Neural progenitor cell (in vitro differentiated cells): ENCODE data around the gene TXNDC17. TPM values are rescaled to one million over a fixed set of nuclear protein-coding genes. Genes with fewer than 3 reads are reported as not detected.
A peak's percentile ranks its signal among the peaks of the same experiment; 100 is the strongest.

Experiments used
- DNase-seq: peaks from one replicate; pipeline ENCODE4 v3.0.0-alpha.2; 2016; ENCODE audit warnings: low spot score
- H2AFZ ChIP-seq: fragments of 200-600 bp; sonication (generic); replicated peaks from 2 replicates; pipeline ENCODE4 v1.6.1; 2016; ENCODE audit warnings: antibody characterized with exemption
- H3F3A ChIP-seq: fragments of 200-600 bp; sonication (generic); 2 replicates; pipeline ENCODE4 v1.6.1; 2016; ENCODE audit warnings: antibody characterized with exemption, low read depth
- H3K27ac ChIP-seq: fragments of 200-600 bp; sonication (generic); 2 replicates; pipeline ENCODE4 v1.5.1; 2016; ENCODE audit warnings: mild to moderate bottlenecking
- H3K27me3 ChIP-seq: fragments of 200-600 bp; sonication (generic); 2 replicates; pipeline ENCODE4 v1.6.1; 2016; ENCODE audit warnings: mild to moderate bottlenecking, moderate library complexity
- H3K36me3 ChIP-seq: fragments of 200-600 bp; sonication (generic); 2 replicates; pipeline ENCODE4 v1.5.1; 2016
- H3K4me1 ChIP-seq: fragments of 200-600 bp; sonication (generic); 2 replicates; pipeline ENCODE4 v1.6.1; 2016; ENCODE audit warnings: mixed run types
- H3K4me2 ChIP-seq: fragments of 200-600 bp; sonication (generic); 2 replicates; pipeline ENCODE4 v1.6.1; 2016
- H3K4me3 ChIP-seq: fragments of 200-600 bp; sonication (generic); 2 replicates; pipeline ENCODE4 v1.5.1; 2016
- H3K79me2 ChIP-seq: fragments of 200-600 bp; sonication (generic); 2 replicates; pipeline ENCODE4 v1.6.1; 2016; ENCODE audit warnings: low read depth
- H3K9ac ChIP-seq: fragments of 200-600 bp; sonication (generic); 2 replicates; pipeline ENCODE4 v1.6.1; 2016
- H3K9me3 ChIP-seq: fragments of 200-600 bp; sonication (generic); 2 replicates; pipeline ENCODE4 v1.5.1; 2016; ENCODE audit warnings: low read depth
- H4K20me1 ChIP-seq: fragments of 200-600 bp; sonication (generic); 2 replicates; pipeline ENCODE4 v1.6.1; 2016; ENCODE audit warnings: low read depth
- H3K27ac Mint-ChIP-seq: 3 replicates; pipeline ENCODE4 v1.8.0; 2021; ENCODE audit warnings: mixed read lengths
- H3K27me3 Mint-ChIP-seq: 2 replicates; pipeline ENCODE4 v1.8.0; 2022; ENCODE audit warnings: low read depth, mild to moderate bottlenecking, inconsistent platforms, moderate library complexity, mixed read lengths; ENCODE audit not compliant: insufficient read depth
- H3K36me3 Mint-ChIP-seq: 3 replicates; pipeline ENCODE4 v1.8.0; 2021; ENCODE audit warnings: mixed read lengths
- H3K4me1 Mint-ChIP-seq: 3 replicates; pipeline ENCODE4 v1.8.0; 2021; ENCODE audit warnings: mixed read lengths
- H3K4me3 Mint-ChIP-seq: 3 replicates; pipeline ENCODE4 v1.8.0; 2021; ENCODE audit warnings: mild to moderate bottlenecking, moderate library complexity, mixed read lengths
- H3K9me3 Mint-ChIP-seq: 3 replicates; pipeline ENCODE4 v1.8.0; 2020; ENCODE audit warnings: mixed read lengths
- EZH2 ChIP-seq: fragments of 200-600 bp; sonication (generic); IDR thresholded peaks from 2 replicates; pipeline ENCODE4 v1.6.1; 2017; ENCODE audit warnings: antibody characterized with exemption, mild to moderate bottlenecking, moderate library complexity
- EZH2phosphoT487 ChIP-seq: fragments of 200-600 bp; sonication (generic); IDR thresholded peaks from 2 replicates; pipeline ENCODE4 v1.6.1; 2017; ENCODE audit warnings: antibody characterized with exemption
- total RNA-seq: library from RNA; depleted of rRNA; stranded (reverse); fragments of >200 nt; gene quantifications from 2 replicates; pipeline ENCODE4 v1.2.3, GENCODE V29; 2015; ENCODE audit warnings: low replicate concordance
- TF ChIP-seq, protein P1 (sequence below): fragments of 200-600 bp; sonication (generic); IDR thresholded peaks from 2 replicates; pipeline ENCODE4 v1.5.1; 2017; ENCODE audit warnings: antibody characterized with exemption, mild to moderate bottlenecking

TXNDC17 gene
- total RNA-seq, 1 donor from 2014 or later: 175 TPM

DNA sequence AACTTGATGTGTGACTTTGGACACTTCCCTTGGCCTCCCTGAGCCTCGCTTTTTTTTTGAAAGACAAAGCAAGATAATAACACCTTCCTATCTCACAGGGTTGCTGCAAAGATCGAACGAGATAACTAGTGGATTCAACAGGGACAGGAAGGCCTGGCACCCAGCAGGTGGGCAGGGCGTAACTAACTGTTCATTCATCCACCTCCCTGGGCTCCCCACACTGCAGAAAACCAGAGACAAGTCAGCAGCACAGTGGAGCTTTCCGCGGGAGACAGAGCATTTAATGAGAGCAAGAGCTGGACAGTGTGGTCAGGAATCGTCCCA lies 43.6 kb downstream of the TXNDC17 start:
- Histone ChIP-seq H3K4me1 (no peaks in the 10 kb centered on the region), H3K27ac (no peak overlapping the region), H4K20me1 (no peaks in the 10 kb centered on the region), H3K9ac (no peak overlapping the region), H3K4me3 (no peak overlapping the region), H3K36me3 (no peaks in the 10 kb centered on the region), H3F3A (no peaks in the 10 kb centered on the region), H3K27me3 (no peaks in the 10 kb centered on the region), H3K79me2 (no peaks in the 10 kb centered on the region), H2AFZ (no peak overlapping the region), H3K9me3 (no peaks in the 10 kb centered on the region), H3K4me2 (no peak overlapping the region)
- TF ChIP-seq, protein P1, sequence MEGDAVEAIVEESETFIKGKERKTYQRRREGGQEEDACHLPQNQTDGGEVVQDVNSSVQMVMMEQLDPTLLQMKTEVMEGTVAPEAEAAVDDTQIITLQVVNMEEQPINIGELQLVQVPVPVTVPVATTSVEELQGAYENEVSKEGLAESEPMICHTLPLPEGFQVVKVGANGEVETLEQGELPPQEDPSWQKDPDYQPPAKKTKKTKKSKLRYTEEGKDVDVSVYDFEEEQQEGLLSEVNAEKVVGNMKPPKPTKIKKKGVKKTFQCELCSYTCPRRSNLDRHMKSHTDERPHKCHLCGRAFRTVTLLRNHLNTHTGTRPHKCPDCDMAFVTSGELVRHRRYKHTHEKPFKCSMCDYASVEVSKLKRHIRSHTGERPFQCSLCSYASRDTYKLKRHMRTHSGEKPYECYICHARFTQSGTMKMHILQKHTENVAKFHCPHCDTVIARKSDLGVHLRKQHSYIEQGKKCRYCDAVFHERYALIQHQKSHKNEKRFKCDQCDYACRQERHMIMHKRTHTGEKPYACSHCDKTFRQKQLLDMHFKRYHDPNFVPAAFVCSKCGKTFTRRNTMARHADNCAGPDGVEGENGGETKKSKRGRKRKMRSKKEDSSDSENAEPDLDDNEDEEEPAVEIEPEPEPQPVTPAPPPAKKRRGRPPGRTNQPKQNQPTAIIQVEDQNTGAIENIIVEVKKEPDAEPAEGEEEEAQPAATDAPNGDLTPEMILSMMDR: no peak
- TF ChIP-seq EZH2phosphoT487: no peak
- no peak for TF ChIP-seq EZH2
- Mint-ChIP-seq H3K4me1 (peaks cover 3% of the 10 kb centered on the region), H3K36me3 (no peaks in the 10 kb centered on the region), H3K4me3 (no peak overlapping the region), H3K27me3 (peaks cover 11% of the 10 kb centered on the region), H3K27ac (peak overlapping the region; percentile 7), H3K9me3 (no peaks in the 10 kb centered on the region)
- DNase-seq: no peak

DNA sequence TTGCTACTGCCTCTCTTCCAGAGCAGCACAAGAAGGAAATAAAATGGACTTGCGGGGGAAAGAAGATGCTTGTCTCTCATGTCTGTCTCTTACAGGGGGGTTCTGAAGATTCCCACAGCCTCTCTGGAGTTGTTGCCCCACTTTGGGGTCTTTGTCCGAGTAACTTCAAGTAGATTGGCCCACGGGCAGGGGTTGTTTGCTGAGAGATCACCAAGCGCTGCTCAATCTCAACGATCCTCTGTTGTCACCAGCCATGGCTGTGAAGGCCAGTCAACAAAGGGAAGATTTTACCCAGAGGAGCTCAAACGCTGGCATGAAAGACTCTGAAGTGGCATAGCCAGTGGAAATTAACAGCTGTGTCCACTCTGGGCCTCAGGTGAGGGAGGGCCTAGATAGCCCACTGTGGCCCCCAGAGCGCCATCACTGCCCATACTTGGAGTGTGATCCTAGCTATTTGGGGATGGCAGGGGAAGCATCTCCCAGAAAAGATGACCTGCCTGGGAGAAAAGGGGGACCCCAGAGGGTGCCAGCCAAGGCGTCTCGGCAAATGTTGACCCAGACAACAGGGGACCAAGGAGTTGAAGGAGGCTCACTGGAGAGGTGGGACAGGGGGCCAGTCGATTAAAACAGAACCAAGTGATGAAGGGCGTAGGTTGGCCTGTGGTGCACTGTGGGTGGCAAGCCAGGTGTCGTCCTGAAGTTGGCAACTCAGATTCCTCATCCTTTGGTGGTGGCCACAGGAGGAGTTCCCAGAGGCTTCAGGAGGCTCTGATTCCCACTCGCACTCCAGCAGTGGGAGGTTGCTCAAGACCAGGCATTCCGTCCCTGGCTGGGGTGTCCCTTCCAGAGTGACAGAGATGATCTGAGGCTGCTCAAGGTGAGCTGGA lies 44.3 kb downstream of the TXNDC17 start:
- H3K4me2 ChIP-seq: no peak overlapping the region
- H3K9ac ChIP-seq: no peak overlapping the region
- Mint-ChIP-seq H3K27me3 (peaks cover 12% of the 10 kb centered on the region), H3K27ac (no peak overlapping the region), H3K36me3 (no peaks in the 10 kb centered on the region), H3K4me3 (no peak overlapping the region), H3K4me1 (peaks cover 3% of the 10 kb centered on the region), H3K9me3 (no peaks in the 10 kb centered on the region)
- no peaks in the 10 kb centered on the region for H3F3A ChIP-seq
- H4K20me1 ChIP-seq: no peaks in the 10 kb centered on the region
- no peaks in the 10 kb centered on the region for H3K9me3 ChIP-seq
- no peak for DNase-seq
- H3K4me3 ChIP-seq: no peak overlapping the region
- no peaks in the 10 kb centered on the region for H3K36me3 ChIP-seq
- no peaks in the 10 kb centered on the region for H3K4me1 ChIP-seq
- no peak for TF ChIP-seq EZH2
- TF ChIP-seq, protein P1: no peak
- TF ChIP-seq EZH2phosphoT487: no peak
- no peak overlapping the region for H3K27ac ChIP-seq
- no peak overlapping the region for H2AFZ ChIP-seq
- H3K79me2 ChIP-seq: no peaks in the 10 kb centered on the region
- no peaks in the 10 kb centered on the region for H3K27me3 ChIP-seq

DNA sequence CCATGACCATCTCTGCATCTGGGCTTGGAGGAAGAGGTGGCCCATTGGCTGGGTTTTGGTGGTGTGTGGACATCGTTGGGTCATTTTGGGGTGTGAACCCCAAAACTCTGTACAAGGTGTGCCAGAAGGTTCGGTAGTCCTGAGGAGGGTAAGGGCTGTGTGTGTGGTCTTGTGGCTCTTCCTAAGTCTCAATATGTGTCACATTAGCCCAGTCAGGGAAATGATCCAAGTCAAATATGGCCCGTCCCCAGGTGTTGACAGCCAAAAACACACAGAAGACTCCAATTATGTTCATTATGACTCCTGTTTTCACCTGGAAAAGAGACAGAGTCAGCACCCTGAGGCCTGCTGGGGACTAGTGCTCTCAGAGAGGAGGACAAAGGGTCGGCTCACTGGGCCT lies 45.2 kb downstream of the TXNDC17 start:
- no peak overlapping the region for H3K27ac Mint-ChIP-seq
- H3K9me3 ChIP-seq: no peaks in the 10 kb centered on the region
- H3K27ac ChIP-seq: no peak overlapping the region
- no peaks in the 10 kb centered on the region for H3K36me3 ChIP-seq
- peaks cover 14% of the 10 kb centered on the region for H3K27me3 Mint-ChIP-seq
- no peak overlapping the region for H3K4me2 ChIP-seq
- no peak for DNase-seq
- H3K27me3 ChIP-seq: no peaks in the 10 kb centered on the region
- no peaks in the 10 kb centered on the region for H3K79me2 ChIP-seq
- H3K4me3 ChIP-seq: no peak overlapping the region
- H3K9ac ChIP-seq: no peak overlapping the region
- H3K4me1 ChIP-seq: no peaks in the 10 kb centered on the region
- H3F3A ChIP-seq: no peaks in the 10 kb centered on the region
- no peak overlapping the region for H2AFZ ChIP-seq
- peaks cover 3% of the 10 kb centered on the region for H3K4me1 Mint-ChIP-seq
- no peaks in the 10 kb centered on the region for H3K36me3 Mint-ChIP-seq
- H3K9me3 Mint-ChIP-seq: no peaks in the 10 kb centered on the region
- H4K20me1 ChIP-seq: no peaks in the 10 kb centered on the region
- TF ChIP-seq, protein P1: no peak
- no peak for TF ChIP-seq EZH2
- no peak for TF ChIP-seq EZH2phosphoT487
- no peak overlapping the region for H3K4me3 Mint-ChIP-seq
